PFSK-1 (cell line): ENCODE data around the gene KIAA2012.

Source experiments
- POLR2AphosphoS5 ChIP-seq: IDR thresholded peaks from 2 replicates; pipeline ENCODE4 v1.6.1; 2012; ENCODE audit warnings: low read depth, mild to moderate bottlenecking, control low read depth, low read length, moderate library complexity
- TAF1 ChIP-seq: IDR thresholded peaks from 2 replicates; pipeline ENCODE4 v1.6.1; 2012; ENCODE audit warnings: low read length, control low read depth, borderline replicate concordance; ENCODE audit not compliant: insufficient read depth
- TF ChIP-seq, protein P1 (sequence below), 2 experiments: IDR thresholded peaks; 2 replicates each; pipeline versions ENCODE4 v1.6.1 to v1.8.0; 2011 to 2012; ENCODE audit warnings: low read depth in 2 of 2, low read length in 2 of 2, control low read depth in 1 of 2, inconsistent platforms in 1 of 2, mild to moderate bottlenecking in 1 of 2, moderate library complexity in 1 of 2; ENCODE audit not compliant: insufficient read depth in 1 of 2

- TF ChIP-seq TAF1 (no peak), POLR2AphosphoS5 (no peak)
- TF ChIP-seq, protein P1, sequence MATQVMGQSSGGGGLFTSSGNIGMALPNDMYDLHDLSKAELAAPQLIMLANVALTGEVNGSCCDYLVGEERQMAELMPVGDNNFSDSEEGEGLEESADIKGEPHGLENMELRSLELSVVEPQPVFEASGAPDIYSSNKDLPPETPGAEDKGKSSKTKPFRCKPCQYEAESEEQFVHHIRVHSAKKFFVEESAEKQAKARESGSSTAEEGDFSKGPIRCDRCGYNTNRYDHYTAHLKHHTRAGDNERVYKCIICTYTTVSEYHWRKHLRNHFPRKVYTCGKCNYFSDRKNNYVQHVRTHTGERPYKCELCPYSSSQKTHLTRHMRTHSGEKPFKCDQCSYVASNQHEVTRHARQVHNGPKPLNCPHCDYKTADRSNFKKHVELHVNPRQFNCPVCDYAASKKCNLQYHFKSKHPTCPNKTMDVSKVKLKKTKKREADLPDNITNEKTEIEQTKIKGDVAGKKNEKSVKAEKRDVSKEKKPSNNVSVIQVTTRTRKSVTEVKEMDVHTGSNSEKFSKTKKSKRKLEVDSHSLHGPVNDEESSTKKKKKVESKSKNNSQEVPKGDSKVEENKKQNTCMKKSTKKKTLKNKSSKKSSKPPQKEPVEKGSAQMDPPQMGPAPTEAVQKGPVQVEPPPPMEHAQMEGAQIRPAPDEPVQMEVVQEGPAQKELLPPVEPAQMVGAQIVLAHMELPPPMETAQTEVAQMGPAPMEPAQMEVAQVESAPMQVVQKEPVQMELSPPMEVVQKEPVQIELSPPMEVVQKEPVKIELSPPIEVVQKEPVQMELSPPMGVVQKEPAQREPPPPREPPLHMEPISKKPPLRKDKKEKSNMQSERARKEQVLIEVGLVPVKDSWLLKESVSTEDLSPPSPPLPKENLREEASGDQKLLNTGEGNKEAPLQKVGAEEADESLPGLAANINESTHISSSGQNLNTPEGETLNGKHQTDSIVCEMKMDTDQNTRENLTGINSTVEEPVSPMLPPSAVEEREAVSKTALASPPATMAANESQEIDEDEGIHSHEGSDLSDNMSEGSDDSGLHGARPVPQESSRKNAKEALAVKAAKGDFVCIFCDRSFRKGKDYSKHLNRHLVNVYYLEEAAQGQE (IDR thresholded peaks at IDR 0.05; ENCODE audit: insufficient read depth in 1 of 2, low read depth in 2 of 2, low read length in 2 of 2) = no peak
Observed at GRCh38 chr2:202101026-202101579, 28.0 kb downstream of the KIAA2012 start.
